HFF-Myc (cell line): Measurements from ENCODE around the gene ARPC5L.

Experiments used
- DNase-seq: peaks from one replicate; pipeline ENCODE4 v3.0.0-alpha.2; 2011; ENCODE audit warnings: low read depth; ENCODE audit errors: extremely low read depth
- H3K4me3 ChIP-seq: replicated peaks from 2 replicates; pipeline ENCODE4 v1.5.1; 2011; ENCODE audit warnings: low read depth, mild to moderate bottlenecking, control low read depth, low read length
- TF ChIP-seq, protein P1 (sequence below): IDR thresholded peaks from 2 replicates; pipeline ENCODE4 v1.5.1; 2012; ENCODE audit warnings: mild to moderate bottlenecking, low read depth, low read length, control low read depth; ENCODE audit errors: missing control alignments

ARPC5L gene

DNA sequence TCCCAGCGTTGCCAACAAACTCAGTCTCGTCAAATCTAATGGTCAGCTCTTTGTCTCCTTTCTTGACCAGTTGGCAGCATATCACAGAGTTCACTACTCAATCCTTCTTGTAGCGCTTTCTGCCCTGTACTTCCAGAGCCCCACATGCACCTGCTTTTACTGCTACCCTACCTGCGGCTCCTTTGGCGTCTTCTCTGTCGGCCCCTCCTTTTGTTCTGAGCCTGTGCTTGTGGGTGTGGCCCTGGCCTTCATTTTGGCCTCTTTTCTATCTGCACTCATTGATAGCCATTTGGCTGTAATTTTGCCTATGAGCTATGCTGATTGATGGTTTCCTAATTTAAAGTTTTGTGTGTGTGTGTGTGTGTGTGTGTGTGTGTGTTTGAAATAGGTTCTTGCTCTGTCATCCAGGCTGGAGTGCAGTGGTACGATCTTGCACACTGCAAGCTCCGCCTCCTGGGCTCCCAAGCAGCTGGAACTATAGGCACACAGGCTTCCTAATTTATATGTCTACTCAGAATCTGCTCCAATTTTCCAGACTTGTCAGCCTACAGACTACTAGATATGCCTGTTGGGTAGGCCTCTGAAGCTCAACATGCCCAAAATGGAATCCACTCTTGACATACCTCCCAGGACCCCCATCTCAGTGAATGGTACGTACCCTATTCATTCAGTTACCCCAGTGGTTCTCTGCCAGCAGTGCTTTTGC, 32.3 kb downstream of the ARPC5L start:
- TF ChIP-seq, protein P1, sequence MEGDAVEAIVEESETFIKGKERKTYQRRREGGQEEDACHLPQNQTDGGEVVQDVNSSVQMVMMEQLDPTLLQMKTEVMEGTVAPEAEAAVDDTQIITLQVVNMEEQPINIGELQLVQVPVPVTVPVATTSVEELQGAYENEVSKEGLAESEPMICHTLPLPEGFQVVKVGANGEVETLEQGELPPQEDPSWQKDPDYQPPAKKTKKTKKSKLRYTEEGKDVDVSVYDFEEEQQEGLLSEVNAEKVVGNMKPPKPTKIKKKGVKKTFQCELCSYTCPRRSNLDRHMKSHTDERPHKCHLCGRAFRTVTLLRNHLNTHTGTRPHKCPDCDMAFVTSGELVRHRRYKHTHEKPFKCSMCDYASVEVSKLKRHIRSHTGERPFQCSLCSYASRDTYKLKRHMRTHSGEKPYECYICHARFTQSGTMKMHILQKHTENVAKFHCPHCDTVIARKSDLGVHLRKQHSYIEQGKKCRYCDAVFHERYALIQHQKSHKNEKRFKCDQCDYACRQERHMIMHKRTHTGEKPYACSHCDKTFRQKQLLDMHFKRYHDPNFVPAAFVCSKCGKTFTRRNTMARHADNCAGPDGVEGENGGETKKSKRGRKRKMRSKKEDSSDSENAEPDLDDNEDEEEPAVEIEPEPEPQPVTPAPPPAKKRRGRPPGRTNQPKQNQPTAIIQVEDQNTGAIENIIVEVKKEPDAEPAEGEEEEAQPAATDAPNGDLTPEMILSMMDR = no peak
- H3K4me3 ChIP-seq = no peak overlapping the region
- no peak for DNase-seq

DNA sequence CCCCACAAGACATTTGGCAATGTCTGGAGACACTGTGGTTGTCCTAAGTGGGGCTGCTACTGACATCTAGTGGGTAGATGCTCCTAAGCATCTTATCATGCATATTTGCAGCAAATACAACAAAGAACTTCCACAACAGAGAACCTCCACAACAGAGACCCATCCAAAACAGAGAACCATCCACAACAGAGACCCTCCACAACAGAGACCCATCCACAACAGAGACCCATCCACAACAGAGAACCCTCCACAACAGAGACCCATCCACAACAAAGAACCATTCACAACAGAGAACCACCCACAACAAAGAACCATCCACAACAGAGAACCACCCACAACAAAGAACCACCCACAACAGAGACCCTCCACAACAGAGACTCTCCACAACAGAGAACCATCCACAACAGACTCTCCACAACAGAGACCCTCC, 32.8 kb downstream of the ARPC5L start:
- H3K4me3 ChIP-seq = no peak overlapping the region
- peak; percentile 14 for DNase-seq
- TF ChIP-seq, protein P1 = peak; percentile 56

DNA sequence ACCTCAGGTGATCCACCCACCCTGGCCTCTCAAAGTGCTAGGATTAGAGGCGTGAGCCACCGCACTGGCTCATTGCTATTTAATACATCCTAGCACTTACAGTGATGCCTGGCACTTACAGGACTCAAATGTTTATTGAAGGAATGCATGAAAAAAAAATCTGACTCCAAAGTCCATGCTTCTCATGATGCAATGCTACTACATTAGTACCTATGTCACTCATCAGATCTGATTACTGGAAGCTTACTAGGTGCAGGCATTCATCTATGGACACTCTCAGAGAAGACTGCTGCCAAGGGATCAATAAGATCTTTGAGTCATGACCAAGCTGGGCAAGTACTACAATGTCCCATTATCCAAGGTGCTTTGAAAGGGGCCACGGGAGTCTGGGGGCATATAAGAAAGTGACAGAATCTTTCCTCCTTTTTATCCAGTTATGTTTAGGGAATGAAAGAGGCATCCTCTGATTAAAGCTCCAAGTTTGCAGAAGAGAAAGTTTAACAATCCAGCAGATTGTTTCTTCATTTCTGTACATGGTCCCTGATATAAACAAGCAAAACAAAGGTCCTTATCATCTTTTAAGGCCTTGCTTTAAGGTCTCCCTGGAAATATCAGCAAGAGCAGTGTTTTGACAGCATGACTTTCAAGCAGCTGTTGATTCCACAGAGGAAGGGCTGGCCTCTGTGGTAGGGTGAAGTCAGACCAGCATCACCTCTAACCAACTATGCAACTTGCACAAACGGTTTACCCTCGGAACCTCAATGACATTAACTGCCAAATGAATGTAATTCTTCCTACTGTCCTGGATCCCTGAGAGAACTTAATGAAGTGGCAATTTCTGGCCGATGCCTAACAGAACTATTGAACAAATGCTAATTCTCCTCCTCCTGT, 35.9 kb downstream of the ARPC5L start:
- TF ChIP-seq, protein P1 = no peak
- H3K4me3 ChIP-seq = no peak overlapping the region
- DNase-seq = no peak

DNA sequence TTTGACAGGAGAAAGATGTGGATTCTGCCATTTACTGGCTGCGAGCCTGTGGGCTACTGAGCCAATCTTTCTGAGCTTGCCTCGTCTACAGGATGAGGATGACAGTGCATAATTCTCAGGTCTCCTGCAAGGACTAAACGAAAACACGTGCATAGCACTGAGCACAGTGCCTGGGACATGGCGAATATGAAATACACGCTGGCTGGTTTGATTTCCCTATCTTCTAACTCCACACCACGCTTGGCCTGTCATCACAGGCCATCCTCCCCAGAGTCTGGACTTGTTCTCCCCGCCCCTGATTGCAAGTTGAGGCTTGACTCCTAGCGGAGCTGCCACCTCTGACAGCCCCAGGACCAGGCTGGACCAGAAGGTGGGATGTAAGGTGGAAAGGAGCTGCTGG, 37.9 kb downstream of the ARPC5L start:
- no peak for DNase-seq
- TF ChIP-seq, protein P1 = no peak
- H3K4me3 ChIP-seq = no peak overlapping the region

DNA sequence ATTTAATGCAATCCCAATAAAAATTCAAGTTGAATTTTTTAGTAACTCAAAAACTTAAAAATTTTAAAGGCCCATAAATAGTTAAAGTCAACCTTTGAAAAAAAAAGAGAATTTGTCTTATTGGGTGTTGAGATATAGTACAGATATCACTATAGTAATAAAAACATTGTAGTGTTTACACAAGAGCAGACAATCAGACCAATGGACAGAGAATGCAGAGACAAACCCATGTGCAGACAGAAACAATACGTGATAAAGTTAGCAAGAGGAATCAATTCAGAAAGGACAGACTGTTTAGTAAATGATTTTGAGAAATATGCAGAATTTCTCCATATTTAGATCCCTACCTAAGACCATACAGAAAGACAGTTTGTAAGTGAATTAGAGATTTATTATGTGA, 45.0 kb downstream of the ARPC5L start:
- DNase-seq = no peak
- TF ChIP-seq, protein P1 = no peak
- no peak overlapping the region for H3K4me3 ChIP-seq

DNA sequence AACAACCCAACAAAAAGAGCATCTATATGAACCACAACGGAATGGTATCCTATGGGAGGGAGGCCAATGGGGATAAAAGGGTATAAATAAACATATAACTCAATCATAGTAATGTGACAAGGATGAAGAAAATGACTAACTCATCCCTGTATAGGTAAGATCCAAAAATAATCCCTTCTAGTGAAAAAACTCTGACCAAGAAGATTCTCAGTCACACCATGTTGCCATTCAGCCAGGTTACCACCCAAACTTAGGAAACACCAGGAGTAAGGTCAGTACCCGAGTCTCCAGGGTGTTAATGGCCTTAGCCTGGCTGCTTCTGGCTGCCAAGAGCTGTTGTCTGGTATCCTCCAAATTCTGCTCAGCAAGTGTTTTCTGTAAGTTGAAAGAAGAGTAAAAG, 46.2 kb downstream of the ARPC5L start:
- DNase-seq = no peak
- no peak overlapping the region for H3K4me3 ChIP-seq
- TF ChIP-seq, protein P1 = no peak
